HepG2 (cell line): Measurements from ENCODE around the gene DRD1. TPM values are rescaled to one million over a fixed set of nuclear protein-coding genes. Genes with fewer than 3 reads are reported as not detected.

Experiments
- ATAC-seq: fragments of 200-7000 bp; cut with Tn5 transposase; 3 replicates; pipeline ENCODE4 v1.9.1; 2020; ENCODE audit warnings: mild to moderate bottlenecking, moderate library complexity
- BruUV-seq: library from RNA; stranded (reverse); fragments of 400-500 nt; replicated peaks from 2 replicates; lab custom pipeline; 2021; lab: Mats Ljungman, UMichigan
- CTCF ChIA-PET: fragments of 300-600 bp; formaldehyde crosslinking; extraction: SDS; loops from one replicate; lab custom pipeline; 2021; ENCODE audit warnings: low total read pairs, inconsistent platforms, low intra/inter-chr PET ratio; lab: Yijun Ruan, JAX
- POLR2A ChIA-PET: fragments of 350-600 bp; sonication (Branson Sonifier 250); formaldehyde crosslinking; loops from one replicate; lab custom pipeline; 2020; ENCODE audit warnings: antibody characterized with exemption, inconsistent platforms; lab: Yijun Ruan, JAX
- DNase-seq: peaks from one replicate; pipeline ENCODE4 v3.0.0-alpha.2; 2015; ENCODE audit warnings: low spot score
- FAIRE-seq: peaks from 3 replicates; lab custom pipeline; 2011; peaks lifted over from hg19 to GRCh38; lab: Jason Lieb, UNC
- H2AFZ ChIP-seq: one replicate; pipeline ENCODE4 v1.6.1; 2011; ENCODE audit warnings: low read length, inconsistent platforms
- H3K27ac ChIP-seq: fragments of 300-600 bp; 3 replicates; pipeline ENCODE4 v1.8.0; 2011; ENCODE audit warnings: mixed run types, mild to moderate bottlenecking, mixed read lengths, low read length, inconsistent platforms; ENCODE audit not compliant: insufficient read depth; ENCODE audit errors: extremely low read length
- H3K27me3 ChIP-seq, 2 experiments: fragments of 200-600 bp in 1 of 2; 2 replicates in 1 of 2; 3 replicates in 1 of 2; pipeline versions ENCODE4 v1.6.0 to v1.8.0; 2011; ENCODE audit warnings: low read length in 2 of 2, mild to moderate bottlenecking in 2 of 2, moderate library complexity in 2 of 2, inconsistent platforms in 1 of 2; ENCODE audit not compliant: insufficient read depth in 2 of 2, control insufficient read depth in 1 of 2
- H3K36me3 ChIP-seq, 2 experiments: fragments of 200-600 bp in 1 of 2; replicated peaks in 1 of 2; 2 replicates in 1 of 2; 3 replicates in 1 of 2; pipeline versions ENCODE4 v1.5.1 to v1.8.0; 2011; ENCODE audit warnings: low read length in 2 of 2, inconsistent platforms in 1 of 2; ENCODE audit not compliant: insufficient read depth in 2 of 2, control insufficient read depth in 1 of 2
- H3K4me1 ChIP-seq: 2 replicates; pipeline ENCODE4 v1.5.1; 2012; ENCODE audit warnings: low read length, inconsistent platforms; ENCODE audit not compliant: insufficient read depth
- H3K4me2 ChIP-seq: 2 replicates; pipeline ENCODE4 v1.6.0; 2011; ENCODE audit warnings: low read depth, low read length, inconsistent platforms
- H3K4me3 ChIP-seq, 3 experiments: fragments of 200-600 bp in 1 of 3; sonication (generic), shearing (Covaris generic) in 1 of 3; replicated peaks in 1 of 3; 2 replicates each; pipeline ENCODE4 v1.5.1; 2011 to 2016; ENCODE audit warnings: low read length in 3 of 3, inconsistent platforms in 2 of 3, low read depth in 2 of 3, mild to moderate bottlenecking in 2 of 3, control low read depth in 1 of 3, mixed read lengths in 1 of 3; ENCODE audit not compliant: insufficient read depth in 1 of 3
- H3K79me2 ChIP-seq: one replicate; pipeline ENCODE4 v1.6.1; 2011; ENCODE audit warnings: low read length, inconsistent platforms; ENCODE audit not compliant: insufficient read depth
- H3K9ac ChIP-seq: 2 replicates; pipeline ENCODE4 v1.6.0; 2011; ENCODE audit warnings: mild to moderate bottlenecking, low read depth, low read length, inconsistent platforms; ENCODE audit not compliant: insufficient read depth
- H3K9me3 ChIP-seq: 2 replicates; pipeline ENCODE4 v1.5.1; 2012; ENCODE audit warnings: mild to moderate bottlenecking, low read length
- H4K20me1 ChIP-seq: 2 replicates; pipeline ENCODE4 v1.6.0; 2011; ENCODE audit warnings: inconsistent platforms, mild to moderate bottlenecking, low read length, moderate library complexity; ENCODE audit not compliant: insufficient read depth
- CENPT ChIP-seq: sonication (generic); formaldehyde crosslinking; IDR thresholded peaks from 2 replicates; pipeline ENCODE4 v1.8.0; 2022; ENCODE audit warnings: low read depth, mild to moderate bottlenecking, moderate library complexity, missing genetic modification reagents
- HNF4A ChIP-seq: sonication (generic); formaldehyde crosslinking; IDR thresholded peaks from 2 replicates; pipeline ENCODE4 v1.4.0; 2020; ENCODE audit warnings: missing genetic modification reagents
- KDM4B ChIP-seq: sonication (generic); formaldehyde crosslinking; IDR thresholded peaks from 2 replicates; pipeline ENCODE4 v1.4.0; 2020; ENCODE audit warnings: missing genetic modification reagents
- NCOR1 ChIP-seq: fragments of 200-600 bp; sonication (generic); IDR thresholded peaks from 2 replicates; pipeline ENCODE4 v1.7.0; 2017; ENCODE audit warnings: antibody characterized with exemption, low read length, borderline replicate concordance
- RELA ChIP-seq: sonication (generic); formaldehyde crosslinking; IDR thresholded peaks from 2 replicates; pipeline ENCODE4 v1.4.0; 2020; ENCODE audit warnings: missing genetic modification reagents
- SKIL ChIP-seq: sonication (generic); formaldehyde crosslinking; IDR thresholded peaks from 2 replicates; pipeline ENCODE4 v1.8.0; 2022; ENCODE audit warnings: missing genetic modification reagents, mild to moderate bottlenecking, moderate library complexity, borderline replicate concordance
- STAG1 ChIP-seq: sonication (generic); formaldehyde crosslinking; IDR thresholded peaks from 2 replicates; pipeline ENCODE4 v1.4.0; 2020; ENCODE audit warnings: missing genetic modification reagents
- TOPORS ChIP-seq: sonication (generic); formaldehyde crosslinking; IDR thresholded peaks from 2 replicates; pipeline ENCODE4 v1.8.0; 2023; ENCODE audit warnings: mild to moderate bottlenecking, missing genetic modification reagents
- ZNF234 ChIP-seq: sonication (generic); formaldehyde crosslinking; conservative IDR thresholded peaks from 2 replicates; pipeline ENCODE4 v1.5.1; 2020; ENCODE audit warnings: mild to moderate bottlenecking, missing genetic modification reagents
- ZNF609 ChIP-seq: sonication (generic); formaldehyde crosslinking; IDR thresholded peaks from 2 replicates; pipeline ENCODE4 v1.4.0; 2020; ENCODE audit warnings: mild to moderate bottlenecking, missing genetic modification reagents, borderline replicate concordance
- WGBS: methylation state at CpG from one replicate; pipeline ENCODE4 v1.1.6; 2017; ENCODE audit warnings: low lambda C conversion rate; 5-methylcytosine and 5-hydroxymethylcytosine counted together
- in situ Hi-C: cut with HindIII; loops from 2 replicates; pipeline ENCODE4 v1.10.0; 2017; ENCODE audit warnings: low pct_unique_long_range_greater_than_20kb; ENCODE audit not compliant: extremely low pct_ligation_motif_present
- intact Hi-C: fragments of 100-400 bp; cut with micrococcal nuclease; formaldehyde crosslinking; loops from one replicate; pipeline ENCODE4 v1.10.0; 2022; ENCODE audit not compliant: unreplicated experiment
- polyA plus RNA-seq, 8 experiments: library from polyadenylated mRNA; depleted of rRNA in 3 of 8; stranded (reverse) in 7 of 8; unstranded in 1 of 8; fragments of >200 nt; fragmentation: Illumina TruSeq in 4 of 8; extraction: Trizol in 4 of 8; gene quantifications; 2 replicates each; pipeline versions ENCODE4 v1.2.1 to v1.2.3, GENCODE V29; 2011 to 2016; ENCODE audit warnings: low read depth in 4 of 8, missing spikeins in 1 of 8, mixed read lengths in 1 of 8; ENCODE audit not compliant: insufficient read depth in 1 of 8
- total RNA-seq, 5 experiments: library from RNA; depleted of rRNA; stranded (reverse); fragments of >200 nt; fragmentation: Illumina TruSeq; extraction: Trizol; gene quantifications; 2 replicates each; pipeline ENCODE4 v1.2.3, GENCODE V29; 2016; ENCODE audit warnings: low read depth in 1 of 5
- TF ChIP-seq, protein P1 (sequence below): sonication (generic); formaldehyde crosslinking; IDR thresholded peaks from 2 replicates; pipeline ENCODE4 v1.4.0; 2020; ENCODE audit warnings: missing genetic modification reagents

The DRD1 gene
- total and polyA plus RNA-seq, 2 of the 13 experiments (the other 11 are each of a cell fraction or from before 2014, with no cell fraction given), result not detected

GRCh38 chr5:175464074-175464941, 20.3 kb upstream of the DRD1 start (continued):
- TF ChIP-seq, protein P1, sequence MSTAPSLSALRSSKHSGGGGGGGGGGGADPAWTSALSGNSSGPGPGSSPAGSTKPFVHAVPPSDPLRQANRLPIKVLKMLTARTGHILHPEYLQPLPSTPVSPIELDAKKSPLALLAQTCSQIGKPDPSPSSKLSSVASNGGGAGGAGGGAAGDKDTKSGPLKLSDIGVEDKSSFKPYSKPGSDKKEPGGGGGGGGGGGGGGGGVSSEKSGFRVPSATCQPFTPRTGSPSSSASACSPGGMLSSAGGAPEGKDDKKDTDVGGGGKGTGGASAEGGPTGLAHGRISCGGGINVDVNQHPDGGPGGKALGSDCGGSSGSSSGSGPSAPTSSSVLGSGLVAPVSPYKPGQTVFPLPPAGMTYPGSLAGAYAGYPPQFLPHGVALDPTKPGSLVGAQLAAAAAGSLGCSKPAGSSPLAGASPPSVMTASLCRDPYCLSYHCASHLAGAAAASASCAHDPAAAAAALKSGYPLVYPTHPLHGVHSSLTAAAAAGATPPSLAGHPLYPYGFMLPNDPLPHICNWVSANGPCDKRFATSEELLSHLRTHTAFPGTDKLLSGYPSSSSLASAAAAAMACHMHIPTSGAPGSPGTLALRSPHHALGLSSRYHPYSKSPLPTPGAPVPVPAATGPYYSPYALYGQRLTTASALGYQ (CRISPR knock-in tag), result no peak
- TF ChIP-seq STAG1 (CRISPR knock-in tag), result peak; percentile 49
- TF ChIP-seq SKIL (CRISPR knock-in tag), result no peak
- TF ChIP-seq, all 625 proteins: peak for 9

GRCh38 chr5:175463641-175464040, 19.7 kb upstream of the DRD1 start:
- DNase-seq (no peak), FAIRE-seq (no peak), ATAC-seq (no peak)
- intact Hi-C loops (loop anchor here (5.0 to 10.0 kb wide), 2 partner anchors 251 to 511 kb away; no protein-coding TSS in a partner anchor), in situ Hi-C loops (no loop called here)
- H3K4me3 ChIP-seq, result no peak overlapping the region
- BruUV-seq, result no TSS peak
- no peak overlapping the region for H3K9ac ChIP-seq
- WGBS, result 56% methylated on average over 2 of the region's 3 CpGs
- H3K4me1 ChIP-seq, result peaks cover 18% of the 10 kb centered on the region
- no peak overlapping the region for H3K4me2 ChIP-seq
- no peaks in the 10 kb centered on the region; the same call in 1 of the 2 replicates for H4K20me1 ChIP-seq
- H3K27ac ChIP-seq, result no peak overlapping the region
- H3K9me3 ChIP-seq, result no peaks in the 10 kb centered on the region
- no peak overlapping the region for H2AFZ ChIP-seq
- ChIA-PET CTCF (no interaction called here), POLR2A (interaction anchor here (1.4 kb wide), 1 partner anchor 23 kb away, joined by 3 read pairs; no protein-coding TSS in a partner anchor)
- H3K79me2 ChIP-seq, result no peaks in the 10 kb centered on the region
- no peaks in the 10 kb centered on the region for H3K36me3 ChIP-seq
- peaks cover 0 to 35% of the 10 kb centered on the region in 2 experiments; a peak in 4 of 5 replicates for H3K27me3 ChIP-seq
- no peak for TF ChIP-seq TOPORS
- no peak for TF ChIP-seq ZNF234 (CRISPR knock-in tag)
- TF ChIP-seq KDM4B, result no peak
- no peak for TF ChIP-seq CENPT
- no peak for TF ChIP-seq ZNF609
- TF ChIP-seq HNF4A (CRISPR knock-in tag), result no peak
- no peak for TF ChIP-seq NCOR1
- TF ChIP-seq RELA (CRISPR knock-in tag), result no peak
